Choroid plexus epithelial cell (primary cell): ENCODE data around the gene GRPEL1.

ENCODE experiments used
- DNase-seq: peaks from one replicate; pipeline ENCODE4 v3.0.0-alpha.2; 2010; ENCODE audit warnings: low read depth
- H3K4me3 ChIP-seq: 2 replicates; pipeline ENCODE4 v1.5.1; 2011; ENCODE audit warnings: low read depth, mild to moderate bottlenecking, control low read depth, low read length, moderate library complexity
- TF ChIP-seq, protein P1 (sequence below): conservative IDR thresholded peaks from 2 replicates; pipeline ENCODE4 v1.5.1; 2011; ENCODE audit warnings: low read depth, mild to moderate bottlenecking, control low read depth, inconsistent platforms, low read length, moderate library complexity

GRPEL1 gene

DNA sequence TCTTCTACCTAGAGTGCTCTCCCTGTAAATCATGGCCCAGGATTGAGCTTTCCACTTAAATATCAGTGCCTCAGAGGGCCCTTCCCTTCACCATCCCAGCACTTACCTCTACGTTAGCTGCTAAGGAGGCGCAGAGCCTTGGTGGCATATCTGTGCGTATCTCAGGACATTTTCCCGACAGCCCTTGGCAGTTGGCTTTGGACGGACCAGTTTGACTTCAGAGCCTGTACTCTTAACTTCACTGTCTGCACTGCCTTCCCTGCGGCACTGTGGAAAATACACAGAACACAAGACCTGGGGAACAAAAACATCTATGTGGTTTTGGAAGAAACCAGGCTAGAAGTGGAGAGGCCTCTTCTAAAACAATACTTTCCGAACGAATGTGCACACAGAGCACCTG lies 22.3 kb downstream of the GRPEL1 start:
- H3K4me3 ChIP-seq, result no peak overlapping the region
- DNase-seq, result no peak
- TF ChIP-seq, protein P1, sequence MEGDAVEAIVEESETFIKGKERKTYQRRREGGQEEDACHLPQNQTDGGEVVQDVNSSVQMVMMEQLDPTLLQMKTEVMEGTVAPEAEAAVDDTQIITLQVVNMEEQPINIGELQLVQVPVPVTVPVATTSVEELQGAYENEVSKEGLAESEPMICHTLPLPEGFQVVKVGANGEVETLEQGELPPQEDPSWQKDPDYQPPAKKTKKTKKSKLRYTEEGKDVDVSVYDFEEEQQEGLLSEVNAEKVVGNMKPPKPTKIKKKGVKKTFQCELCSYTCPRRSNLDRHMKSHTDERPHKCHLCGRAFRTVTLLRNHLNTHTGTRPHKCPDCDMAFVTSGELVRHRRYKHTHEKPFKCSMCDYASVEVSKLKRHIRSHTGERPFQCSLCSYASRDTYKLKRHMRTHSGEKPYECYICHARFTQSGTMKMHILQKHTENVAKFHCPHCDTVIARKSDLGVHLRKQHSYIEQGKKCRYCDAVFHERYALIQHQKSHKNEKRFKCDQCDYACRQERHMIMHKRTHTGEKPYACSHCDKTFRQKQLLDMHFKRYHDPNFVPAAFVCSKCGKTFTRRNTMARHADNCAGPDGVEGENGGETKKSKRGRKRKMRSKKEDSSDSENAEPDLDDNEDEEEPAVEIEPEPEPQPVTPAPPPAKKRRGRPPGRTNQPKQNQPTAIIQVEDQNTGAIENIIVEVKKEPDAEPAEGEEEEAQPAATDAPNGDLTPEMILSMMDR, result no peak

DNA sequence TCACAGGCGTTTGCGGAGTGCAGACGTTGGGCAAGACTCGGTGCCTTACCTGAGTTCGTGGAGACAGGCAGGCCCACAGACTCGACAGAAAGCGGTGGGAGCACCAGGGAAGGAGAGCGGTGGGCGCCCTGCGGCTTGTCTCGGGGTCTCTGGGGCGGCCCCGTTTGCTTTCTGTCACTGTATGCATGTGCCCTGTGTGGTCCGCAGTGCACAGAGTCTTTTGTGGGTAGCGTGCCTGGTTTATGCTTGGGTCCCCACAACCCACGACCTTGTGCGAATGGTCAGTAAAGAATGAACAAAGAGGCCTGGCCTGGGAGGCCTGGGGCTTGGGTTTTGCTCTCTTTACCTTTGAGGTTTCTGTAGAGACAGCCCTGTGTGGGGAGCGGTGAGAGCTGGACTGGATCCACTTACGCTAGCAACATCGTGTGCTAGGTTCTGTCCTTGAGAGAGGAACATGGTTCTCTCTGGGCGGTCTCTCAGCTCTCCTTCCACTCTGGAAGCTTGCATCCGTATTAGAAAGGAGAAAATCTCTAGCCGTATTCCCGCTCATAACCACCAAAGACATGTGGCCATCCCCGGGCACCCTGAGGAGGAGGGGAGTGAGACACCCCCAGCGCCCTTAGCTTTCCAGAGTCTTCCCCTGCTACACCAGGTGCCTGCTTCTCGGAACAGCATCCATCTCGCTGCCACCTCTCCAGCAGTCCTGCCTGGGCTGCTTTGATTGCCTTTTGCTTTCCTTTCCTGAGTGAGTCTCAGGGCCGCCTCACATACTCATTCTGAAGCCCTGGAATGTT lies 23.5 kb downstream of the GRPEL1 start:
- peak; percentile 39 for DNase-seq
- TF ChIP-seq, protein P1, result no peak
- peak overlapping the region; percentile 88 for H3K4me3 ChIP-seq

DNA sequence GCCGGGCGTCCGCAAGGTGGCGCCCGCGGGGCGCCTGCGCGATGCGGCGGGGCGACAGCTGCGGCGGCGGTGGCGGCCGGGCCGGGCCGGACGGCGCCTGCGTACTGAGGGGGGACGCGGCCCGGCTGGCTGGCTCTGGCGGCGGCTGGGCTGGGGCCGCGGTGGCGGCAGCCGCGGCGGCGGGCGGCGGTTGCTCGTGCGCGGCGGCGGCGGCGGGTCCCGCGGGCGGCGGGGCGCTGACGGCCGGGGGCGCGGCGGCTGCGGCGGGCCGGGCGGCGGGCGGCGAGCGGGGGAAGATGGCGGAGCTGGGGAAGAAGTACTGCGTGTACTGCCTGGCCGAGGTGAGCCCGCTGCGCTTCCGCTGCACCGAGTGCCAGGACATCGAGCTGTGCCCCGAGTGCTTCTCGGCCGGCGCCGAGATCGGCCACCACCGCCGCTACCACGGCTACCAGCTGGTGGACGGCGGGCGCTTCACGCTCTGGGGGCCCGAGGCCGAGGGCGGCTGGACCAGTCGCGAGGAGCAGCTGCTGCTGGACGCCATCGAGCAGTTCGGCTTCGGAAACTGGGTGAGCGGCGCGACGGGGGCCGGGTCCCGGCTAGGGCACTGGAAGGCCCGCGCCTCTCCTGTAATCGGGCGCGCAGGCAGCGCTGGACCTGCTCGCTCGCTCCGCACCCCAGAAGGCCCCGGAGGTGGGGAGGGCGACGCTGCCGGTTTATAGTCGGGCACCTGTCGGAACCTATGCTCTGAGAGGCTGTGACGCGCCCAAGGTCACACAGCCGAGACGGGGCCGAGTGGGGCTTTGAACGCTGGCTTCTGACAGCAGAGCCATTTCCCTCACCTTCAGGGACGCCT lies 24.4 kb downstream of the GRPEL1 start, which contains the start of gene TADA2B:
Gene TADA2B (plus strand): TSS at position 89 of the 853 bp plus-strand sequence. CDS start 208 bp downstream, at position 297.
- H3K4me3 ChIP-seq, result peak within 1 kb of the TSS; percentile 88
- peak; percentile 45 for DNase-seq
- TF ChIP-seq, protein P1, result no peak

DNA sequence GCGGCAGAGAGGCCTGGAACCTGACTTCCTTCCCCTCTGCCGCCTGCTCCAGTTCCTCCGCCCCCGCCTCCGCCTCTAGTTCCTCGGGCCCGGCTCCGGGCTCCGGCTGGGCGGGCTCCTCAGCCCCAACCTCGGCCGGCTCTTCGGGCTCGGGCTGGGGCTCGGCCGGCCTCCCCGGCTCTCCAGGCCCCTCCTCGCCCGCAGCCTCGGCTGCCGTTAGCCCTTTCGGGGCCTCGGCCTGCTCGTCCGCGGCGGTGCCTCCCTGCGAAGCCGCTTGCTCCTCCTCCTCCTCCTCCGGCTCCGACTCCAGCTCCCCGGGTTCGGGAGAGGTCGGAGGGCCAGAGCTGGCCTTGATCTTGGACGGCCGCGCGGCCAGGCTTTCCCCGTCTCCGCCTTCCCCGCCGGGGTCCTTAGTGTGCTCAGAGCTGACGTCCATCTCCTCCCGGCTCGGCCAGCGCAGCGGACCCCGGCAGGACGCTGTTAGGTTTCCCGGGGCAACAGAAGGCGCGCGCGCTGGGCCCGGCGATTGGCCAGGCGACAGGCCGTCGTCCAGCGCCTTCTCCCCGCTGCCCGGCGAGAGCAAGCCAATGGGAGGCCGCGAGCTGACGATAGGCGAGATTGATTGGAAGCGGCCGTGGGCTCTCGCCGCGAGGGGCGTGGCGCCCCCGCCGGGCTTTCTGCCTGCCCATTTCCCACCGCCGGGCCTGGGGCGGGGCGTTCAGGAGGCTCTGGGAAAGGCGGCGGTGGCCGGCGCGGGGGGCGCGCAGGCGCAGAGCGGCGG lies 25.2 kb downstream of the GRPEL1 start:
- peak overlapping the region; percentile 70 for H3K4me3 ChIP-seq
- TF ChIP-seq, protein P1, result no peak
- peak; percentile 99 for DNase-seq

DNA sequence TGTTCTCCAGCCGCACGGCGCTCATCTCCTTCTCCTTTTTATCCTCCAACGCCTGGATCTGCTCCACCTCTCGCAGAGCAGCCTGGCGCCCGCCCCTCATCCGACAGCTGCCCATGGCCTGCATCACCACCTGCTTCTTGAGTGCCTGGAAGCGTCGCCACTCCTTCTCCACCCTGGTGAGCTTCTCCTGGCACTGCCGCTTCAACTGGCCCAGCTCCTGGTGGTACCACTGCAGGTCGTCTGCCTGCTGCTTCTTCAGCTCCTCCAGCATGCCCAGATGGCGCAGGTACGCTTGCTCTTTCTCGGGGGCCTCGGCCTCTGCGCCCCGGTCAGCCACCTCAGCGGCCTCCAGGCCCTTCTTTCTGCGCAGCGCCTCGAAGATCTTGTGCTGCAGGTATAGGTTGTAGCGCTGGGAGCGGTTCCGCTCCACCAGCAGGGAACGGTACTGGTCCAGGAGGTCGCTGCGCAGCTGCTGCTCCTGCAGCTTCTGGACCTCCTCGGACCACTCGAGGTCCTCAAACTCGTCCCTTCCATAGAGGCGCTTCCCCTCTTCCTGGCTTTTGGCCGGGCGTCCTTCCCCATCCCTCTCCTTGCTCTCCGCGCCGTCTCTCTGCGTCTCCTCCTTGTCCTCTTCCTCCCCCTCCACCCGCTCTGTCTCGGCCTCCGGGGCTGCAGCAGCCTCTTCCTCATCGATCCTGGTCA lies 25.9 kb downstream of the GRPEL1 start:
- no peak for DNase-seq
- TF ChIP-seq, protein P1, result peak; percentile 6
- peak overlapping the region; percentile 70 for H3K4me3 ChIP-seq

DNA sequence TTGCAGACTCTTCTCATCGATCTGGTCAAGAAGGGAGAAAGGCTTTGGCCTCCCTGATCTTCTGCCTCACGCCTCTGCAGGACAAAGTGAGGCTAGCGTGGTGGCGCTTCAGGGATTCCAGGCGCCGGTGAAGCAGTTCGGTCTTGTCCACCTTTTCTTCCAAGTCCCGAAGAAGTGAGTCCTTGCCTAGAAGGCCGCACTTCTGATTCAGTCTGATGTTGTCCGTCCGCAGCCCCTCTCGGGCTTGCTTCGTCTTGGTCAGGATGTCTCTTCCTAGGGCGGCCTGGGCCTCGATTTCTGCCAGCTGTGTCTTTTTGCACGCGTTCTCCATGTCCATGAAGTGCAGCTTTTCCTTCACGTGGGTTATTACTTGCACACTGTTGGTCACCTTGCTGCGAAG lies 26.6 kb downstream of the GRPEL1 start:
- DNase-seq, result no peak
- no peak overlapping the region for H3K4me3 ChIP-seq
- TF ChIP-seq, protein P1, result no peak
